NCI-H345 treated with DMSO at 0.1 percent for 48 hours (cell line): ENCODE data around the gene SUMO1.
"Not testable (repeated sequence)": the region's sequence is repeated elsewhere in the genome, so short reads cannot be mapped to it uniquely, and the experiment has no call there.

Source experiments
- DNase-seq: peaks from one replicate; lab custom pipeline; 2025; ENCODE audit not compliant: unreplicated experiment; lab: John Stamatoyannopoulos, UW

The SUMO1 gene

GRCh38 chr2:202238234-202239197 is at the start of gene SUMO1:
SUMO1 (minus strand) TSS chr2:202238597; CDS start chr2:202238451, 146 bp downstream.
- DNase-seq, result peak; percentile 75

- no peak for DNase-seq
Measured at GRCh38 chr2:202286595-202286994, 48.2 kb upstream of the SUMO1 start.

GRCh38 chr2:202278944-202279343 is 40.5 kb upstream of the SUMO1 start:
- DNase-seq, result no peak

- DNase-seq, result no peak
Measured at GRCh38 chr2:202278036-202278760, 39.8 kb upstream of the SUMO1 start.

- not testable (repeated sequence) for DNase-seq
Measured at GRCh38 chr2:202276078-202276720, 37.8 kb upstream of the SUMO1 start.

- DNase-seq, result no peak
Measured at GRCh38 chr2:202270487-202270886, 32.1 kb upstream of the SUMO1 start.

- no peak for DNase-seq
Measured at GRCh38 chr2:202269585-202269984, 31.2 kb upstream of the SUMO1 start.

- no peak for DNase-seq
Measured at GRCh38 chr2:202267495-202267894, 29.1 kb upstream of the SUMO1 start.

GRCh38 chr2:202265467-202266277 is 27.3 kb upstream of the SUMO1 start, which contains the start of gene NOP58:
NOP58 (plus strand) TSS chr2:202265763; CDS start chr2:202265942, 179 bp downstream.
- peak; percentile 94 for DNase-seq

- DNase-seq, result no peak
Measured at GRCh38 chr2:202261531-202261930, 23.1 kb upstream of the SUMO1 start.

GRCh38 chr2:202251494-202251893 is 13.1 kb upstream of the SUMO1 start:
- DNase-seq, result no peak

GRCh38 chr2:202249521-202250253 is 11.3 kb upstream of the SUMO1 start:
- DNase-seq, result no peak

- not testable (repeated sequence) for DNase-seq
Measured at GRCh38 chr2:202247710-202248109, 9.3 kb upstream of the SUMO1 start.

GRCh38 chr2:202237787-202238233 is 587 bp downstream of the SUMO1 start:
- DNase-seq, result no peak

GRCh38 chr2:202221873-202222272 is 16.5 kb downstream of the SUMO1 start:
- DNase-seq, result no peak

GRCh38 chr2:202215179-202215578 is 23.2 kb downstream of the SUMO1 start:
- DNase-seq, result no peak

GRCh38 chr2:202208526-202208925 is 29.9 kb downstream of the SUMO1 start:
- DNase-seq, result no peak

GRCh38 chr2:202204855-202205254 is 33.5 kb downstream of the SUMO1 start:
- DNase-seq, result no peak

GRCh38 chr2:202203348-202203747 is 35.0 kb downstream of the SUMO1 start:
- no peak for DNase-seq
